CD14-positive monocyte (primary cell): ENCODE measurements around the gene RPS14. TPM values are rescaled to one million over a fixed set of nuclear protein-coding genes. Genes with fewer than 3 reads are reported as not detected.
A peak's percentile ranks its signal among the peaks of the same experiment; 100 is the strongest.

Experiments
- DNase-seq, 3 donors: peaks; one replicate each; pipeline ENCODE4 v3.0.0-alpha.2; 2011 to 2022
- H2AFZ ChIP-seq: 2 replicates; pipeline ENCODE4 v1.6.0; 2012; ENCODE audit warnings: mild to moderate bottlenecking, low read depth, low read length, inconsistent platforms; ENCODE audit not compliant: insufficient read depth, poor library complexity, severe bottlenecking
- H3K27ac ChIP-seq, 2 donors: 1 replicate in 1 of 2; 2 replicates in 1 of 2; pipeline ENCODE4 v1.5.1; 2012 to 2013; ENCODE audit warnings: low read length in 2 of 2, control low read depth in 1 of 2, inconsistent platforms in 1 of 2, low read depth in 1 of 2, mild to moderate bottlenecking in 1 of 2
- H3K27me3 ChIP-seq, 2 donors: one replicate each; pipeline versions ENCODE4 v1.6.0 to v1.6.1; 2011 to 2013; ENCODE audit warnings: low read length in 2 of 2; ENCODE audit not compliant: control insufficient read depth in 2 of 2, insufficient read depth in 2 of 2
- H3K36me3 ChIP-seq, 2 donors: replicated peaks in 1 of 2; 1 replicate in 1 of 2; 2 replicates in 1 of 2; pipeline versions ENCODE4 v1.5.1 to v1.6.1; 2012 to 2013; ENCODE audit warnings: low read length in 2 of 2, control low read depth in 1 of 2, inconsistent platforms in 1 of 2, mild to moderate bottlenecking in 1 of 2; ENCODE audit not compliant: insufficient read depth in 2 of 2, control insufficient read depth in 1 of 2
- H3K4me1 ChIP-seq, 2 donors: 1 replicate in 1 of 2; 2 replicates in 1 of 2; pipeline versions ENCODE4 v1.5.1 to v1.6.1; 2012 to 2013; ENCODE audit warnings: low read length in 2 of 2, control low read depth in 1 of 2, inconsistent platforms in 1 of 2, mild to moderate bottlenecking in 1 of 2, moderate library complexity in 1 of 2; ENCODE audit not compliant: insufficient read depth in 2 of 2, control insufficient read depth in 1 of 2
- H3K4me2 ChIP-seq: replicated peaks from 2 replicates; pipeline ENCODE3; 2012; ENCODE audit warnings: low read length, moderate library complexity, mild to moderate bottlenecking; ENCODE audit not compliant: poor library complexity, severe bottlenecking; ENCODE audit errors: extremely low read depth
- H3K4me3 ChIP-seq, 3 experiments: fragments of 200-600 bp in 1 of 3; sonication (generic) in 1 of 3; replicated peaks in 1 of 3; 1 replicate in 2 of 3; 2 replicates in 1 of 3; pipeline ENCODE4 v1.5.1; 2011 to 2013; ENCODE audit warnings: low read length in 3 of 3, mild to moderate bottlenecking in 3 of 3, control low read depth in 2 of 3, low read depth in 2 of 3, inconsistent platforms in 1 of 3, moderate library complexity in 1 of 3
- H3K79me2 ChIP-seq: 2 replicates; pipeline ENCODE4 v1.6.0; 2012; ENCODE audit warnings: mild to moderate bottlenecking, control low read depth, inconsistent platforms, low read length, moderate library complexity; ENCODE audit not compliant: insufficient read depth
- H3K9ac ChIP-seq: 2 replicates; pipeline ENCODE4 v1.6.0; 2017; ENCODE audit warnings: low read length, mild to moderate bottlenecking; ENCODE audit not compliant: insufficient read depth, poor library complexity, severe bottlenecking
- H3K9me3 ChIP-seq, 2 donors: replicated peaks in 1 of 2; 1 replicate in 1 of 2; 2 replicates in 1 of 2; pipeline versions ENCODE4 v1.5.1 to v1.6.1; 2012 to 2013; ENCODE audit warnings: low read length in 2 of 2, control low read depth in 1 of 2; ENCODE audit not compliant: control insufficient read depth in 1 of 2, insufficient read depth in 1 of 2
- H4K20me1 ChIP-seq: 2 replicates; pipeline ENCODE4 v1.6.0; 2012; ENCODE audit warnings: mild to moderate bottlenecking, low read length, control low read depth, moderate library complexity; ENCODE audit not compliant: insufficient read depth
- H3K27ac Mint-ChIP-seq, 7 donors: one replicate each; pipeline ENCODE4 v1.8.0; 2020; ENCODE audit warnings: mild to moderate bottlenecking in 7 of 7, mixed read lengths in 7 of 7, moderate library complexity in 6 of 7, inconsistent platforms in 2 of 7
- H3K27me3 Mint-ChIP-seq, 3 donors: one replicate each; pipeline ENCODE4 v1.8.0; 2021 to 2022; ENCODE audit warnings: low read depth in 3 of 3, mild to moderate bottlenecking in 3 of 3, mixed read lengths in 3 of 3, moderate library complexity in 3 of 3, inconsistent platforms in 1 of 3
- H3K36me3 Mint-ChIP-seq, 2 donors: one replicate each; pipeline ENCODE4 v1.8.0; 2020; ENCODE audit warnings: mixed read lengths in 2 of 2, inconsistent platforms in 1 of 2, mild to moderate bottlenecking in 1 of 2
- H3K4me1 Mint-ChIP-seq: one replicate; pipeline ENCODE4 v1.8.0; 2020; ENCODE audit warnings: mild to moderate bottlenecking, mixed read lengths
- H3K4me3 Mint-ChIP-seq, 2 donors: one replicate each; pipeline ENCODE4 v1.8.0; 2020; ENCODE audit warnings: mild to moderate bottlenecking in 2 of 2, mixed read lengths in 2 of 2, moderate library complexity in 1 of 2
- H3K9me3 Mint-ChIP-seq, 7 donors: one replicate each; pipeline ENCODE4 v1.8.0; 2020 to 2022; ENCODE audit warnings: mixed read lengths in 7 of 7, mild to moderate bottlenecking in 6 of 7, moderate library complexity in 6 of 7, inconsistent platforms in 2 of 7
- WGBS: methylation state at CpG from one replicate; pipeline ENCODE4 v1.1.5; 2013; ENCODE audit warnings: missing lambda C conversion rate; ENCODE audit not compliant: insufficient coverage; 5-methylcytosine and 5-hydroxymethylcytosine counted together
- intact Hi-C, 2 donors: fragments of 100-400 bp; cut with micrococcal nuclease; formaldehyde crosslinking; loops; one replicate each; pipeline versions ENCODE4 v1.15.0 to v1.15.1; 2023
- polyA plus RNA-seq, 3 donors: library from polyadenylated mRNA; depleted of rRNA in 1 of 3; unstranded in 2 of 3; stranded (reverse) in 1 of 3; fragments of 300-500 nt in 2 of 3; fragments of >200 nt in 1 of 3; fragmentation: Illumina TruSeq in 2 of 3; gene quantifications; 1 replicate in 2 of 3; 2 replicates in 1 of 3; pipeline ENCODE4 v1.2.3, GENCODE V29; 2012 to 2021
- TF ChIP-seq, protein P1 (sequence below): fragments of 200-600 bp; IDR thresholded peaks from one replicate; pipeline ENCODE4 v1.8.0; 2022; ENCODE audit warnings: antibody characterized with exemption, mild to moderate bottlenecking

Gene RPS14
- polyA plus RNA-seq, 3 donors, result 2,768 to 4,675 (median 3,499) TPM

DNA sequence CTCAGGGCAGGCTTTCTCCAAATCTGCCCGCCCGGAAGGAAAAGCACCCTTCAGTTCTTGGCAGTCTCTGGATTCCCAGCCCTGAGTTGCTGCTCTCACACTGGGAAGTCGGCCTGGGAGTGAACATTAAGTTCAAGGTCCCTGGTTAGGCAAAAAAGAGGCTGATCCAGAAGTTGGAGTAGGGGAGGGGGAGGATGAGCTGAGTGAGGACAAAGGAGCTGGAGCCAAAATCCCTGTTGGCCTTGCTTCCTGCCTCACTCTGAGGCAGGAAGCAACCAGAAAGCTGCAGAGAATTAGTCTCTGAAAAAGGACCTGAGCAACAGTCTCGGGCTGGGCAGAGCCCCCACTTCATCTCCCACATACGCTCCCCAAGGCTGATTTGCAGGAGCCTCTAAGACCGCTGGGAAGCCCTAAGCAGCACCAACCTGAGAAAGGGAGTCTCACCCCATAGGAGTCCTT lies 15.0 kb upstream of the RPS14 start:
- Histone ChIP-seq H2AFZ (no peak overlapping the region), H3K36me3 (no peaks in the 10 kb centered on the region), H4K20me1 (no peaks in the 10 kb centered on the region), H3K27ac (no peak overlapping the region), H3K9ac (no peak overlapping the region), H3K4me1 (peaks cover 7 to 11% of the 10 kb centered on the region in 2 donors), H3K27me3 (no peaks in the 10 kb centered on the region), H3K4me2 (no peak overlapping the region), H3K4me3 (no peak overlapping the region), H3K9me3 (no peaks in the 10 kb centered on the region), H3K79me2 (no peaks in the 10 kb centered on the region)
- no peaks in the 10 kb centered on the region for H3K36me3 Mint-ChIP-seq
- intact Hi-C loops, result no loop called here
- DNase-seq, result no peak
- peak overlapping the region in 1 of 7 donors; percentile 15 for H3K27ac Mint-ChIP-seq
- no peaks in the 10 kb centered on the region for H3K9me3 Mint-ChIP-seq
- H3K4me3 Mint-ChIP-seq, result no peak overlapping the region
- peaks cover 2 to 12% (median 5%) of the 10 kb centered on the region in 3 donors for H3K27me3 Mint-ChIP-seq
- TF ChIP-seq, protein P1, sequence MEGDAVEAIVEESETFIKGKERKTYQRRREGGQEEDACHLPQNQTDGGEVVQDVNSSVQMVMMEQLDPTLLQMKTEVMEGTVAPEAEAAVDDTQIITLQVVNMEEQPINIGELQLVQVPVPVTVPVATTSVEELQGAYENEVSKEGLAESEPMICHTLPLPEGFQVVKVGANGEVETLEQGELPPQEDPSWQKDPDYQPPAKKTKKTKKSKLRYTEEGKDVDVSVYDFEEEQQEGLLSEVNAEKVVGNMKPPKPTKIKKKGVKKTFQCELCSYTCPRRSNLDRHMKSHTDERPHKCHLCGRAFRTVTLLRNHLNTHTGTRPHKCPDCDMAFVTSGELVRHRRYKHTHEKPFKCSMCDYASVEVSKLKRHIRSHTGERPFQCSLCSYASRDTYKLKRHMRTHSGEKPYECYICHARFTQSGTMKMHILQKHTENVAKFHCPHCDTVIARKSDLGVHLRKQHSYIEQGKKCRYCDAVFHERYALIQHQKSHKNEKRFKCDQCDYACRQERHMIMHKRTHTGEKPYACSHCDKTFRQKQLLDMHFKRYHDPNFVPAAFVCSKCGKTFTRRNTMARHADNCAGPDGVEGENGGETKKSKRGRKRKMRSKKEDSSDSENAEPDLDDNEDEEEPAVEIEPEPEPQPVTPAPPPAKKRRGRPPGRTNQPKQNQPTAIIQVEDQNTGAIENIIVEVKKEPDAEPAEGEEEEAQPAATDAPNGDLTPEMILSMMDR, result no peak
- 100% methylated on average over 1 of the region's 6 CpGs for WGBS
- H3K4me1 Mint-ChIP-seq, result peaks cover 30% of the 10 kb centered on the region

DNA sequence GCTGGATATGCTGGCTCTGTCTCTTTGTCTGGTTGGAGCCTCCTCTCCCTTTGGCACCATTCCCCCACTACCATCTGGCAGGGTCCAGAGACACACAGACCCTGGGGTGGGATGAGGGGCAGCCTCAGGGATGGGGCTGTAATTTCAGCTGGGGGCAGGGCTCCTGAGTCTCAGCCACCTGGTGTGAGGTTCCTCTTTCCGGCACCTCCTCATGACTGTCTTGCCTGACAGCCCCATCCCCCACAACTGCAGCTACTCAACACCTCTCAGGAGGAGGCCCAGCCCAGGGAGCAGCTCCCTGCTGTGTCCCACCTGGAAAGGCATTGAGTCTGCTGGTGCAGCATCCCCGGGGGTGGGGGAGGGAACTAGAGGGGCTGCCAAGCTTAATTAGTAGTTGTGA lies 11.7 kb upstream of the RPS14 start:
- H3K27ac ChIP-seq, result no peak overlapping the region
- H3K4me1 ChIP-seq, result peaks cover 24 to 26% of the 10 kb centered on the region in 2 donors
- no peak overlapping the region for H3K9ac ChIP-seq
- H4K20me1 ChIP-seq, result no peaks in the 10 kb centered on the region
- DNase-seq, result no peak
- TF ChIP-seq, protein P1, result no peak
- no peaks in the 10 kb centered on the region for H3K79me2 ChIP-seq
- H3K27me3 ChIP-seq, result no peaks in the 10 kb centered on the region
- intact Hi-C loops, result no loop called here
- no peaks in the 10 kb centered on the region for H3K9me3 ChIP-seq
- no peaks in the 10 kb centered on the region for H3K36me3 ChIP-seq
- H3K4me2 ChIP-seq, result no peak overlapping the region
- no CpG with 5 or more reads among the region's 2 CpGs for WGBS
- Mint-ChIP-seq H3K4me1 (peaks cover 37% of the 10 kb centered on the region), H3K27ac (no peak overlapping the region), H3K27me3 (peaks cover 2 to 9% (median 5%) of the 10 kb centered on the region in 3 donors), H3K36me3 (no peaks in the 10 kb centered on the region), H3K4me3 (no peak overlapping the region), H3K9me3 (no peaks in the 10 kb centered on the region)
- no peak overlapping the region for H3K4me3 ChIP-seq
- no peak overlapping the region for H2AFZ ChIP-seq
